ENCODE results near the gene PYDC2.

- TF ChIP-seq CTCF (IDR thresholded peaks at IDR 0.05; ENCODE audit: low read length) (no peak), EZH2 (IDR thresholded peaks at IDR 0.05; ENCODE audit: borderline replicate concordance, low read length) (no peak)
Observed at GRCh38 chr3:191438150-191438814, 22.7 kb upstream of the PYDC2 start.

Data from OCI-LY1 (cell line).